ENCODE data around the gene REXO5.

The REXO5 gene

DNA sequence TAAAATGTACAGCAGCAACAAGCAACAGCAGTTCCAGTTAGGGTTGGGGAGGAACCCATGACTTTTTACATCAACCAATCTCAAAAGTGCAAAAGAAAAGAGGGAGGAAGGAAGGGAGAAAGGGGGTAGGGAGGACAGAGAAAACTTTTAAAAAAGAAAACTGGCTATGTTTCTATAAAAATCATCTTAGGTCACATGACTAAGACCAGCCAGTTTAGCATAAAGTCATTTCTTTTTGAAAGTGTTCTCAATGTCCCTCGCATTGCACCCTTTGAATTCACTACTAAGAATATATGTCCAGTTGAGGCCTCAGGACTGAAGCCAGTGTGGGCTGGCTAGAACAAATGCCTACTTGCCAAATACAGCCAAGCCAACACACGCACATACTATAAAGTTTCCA is 64.9 kb downstream of the REXO5 start:
- no peak overlapping the region for H3K4me3 Mint-ChIP-seq
- peaks cover 7% of the 10 kb centered on the region for H3K36me3 Mint-ChIP-seq (ENCODE audit: low read depth)
- no peaks in the 10 kb centered on the region for H3K9me3 Mint-ChIP-seq
- no peak for DNase-seq
- TF ChIP-seq, protein P1, sequence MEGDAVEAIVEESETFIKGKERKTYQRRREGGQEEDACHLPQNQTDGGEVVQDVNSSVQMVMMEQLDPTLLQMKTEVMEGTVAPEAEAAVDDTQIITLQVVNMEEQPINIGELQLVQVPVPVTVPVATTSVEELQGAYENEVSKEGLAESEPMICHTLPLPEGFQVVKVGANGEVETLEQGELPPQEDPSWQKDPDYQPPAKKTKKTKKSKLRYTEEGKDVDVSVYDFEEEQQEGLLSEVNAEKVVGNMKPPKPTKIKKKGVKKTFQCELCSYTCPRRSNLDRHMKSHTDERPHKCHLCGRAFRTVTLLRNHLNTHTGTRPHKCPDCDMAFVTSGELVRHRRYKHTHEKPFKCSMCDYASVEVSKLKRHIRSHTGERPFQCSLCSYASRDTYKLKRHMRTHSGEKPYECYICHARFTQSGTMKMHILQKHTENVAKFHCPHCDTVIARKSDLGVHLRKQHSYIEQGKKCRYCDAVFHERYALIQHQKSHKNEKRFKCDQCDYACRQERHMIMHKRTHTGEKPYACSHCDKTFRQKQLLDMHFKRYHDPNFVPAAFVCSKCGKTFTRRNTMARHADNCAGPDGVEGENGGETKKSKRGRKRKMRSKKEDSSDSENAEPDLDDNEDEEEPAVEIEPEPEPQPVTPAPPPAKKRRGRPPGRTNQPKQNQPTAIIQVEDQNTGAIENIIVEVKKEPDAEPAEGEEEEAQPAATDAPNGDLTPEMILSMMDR (IDR thresholded peaks at IDR 0.05) = no peak
- H3K27me3 Mint-ChIP-seq (ENCODE audit: low read depth, poor library complexity) = no peaks in the 10 kb centered on the region
- no peak overlapping the region for H3K27ac Mint-ChIP-seq
- H3K4me1 Mint-ChIP-seq = peaks cover 45% of the 10 kb centered on the region

DNA sequence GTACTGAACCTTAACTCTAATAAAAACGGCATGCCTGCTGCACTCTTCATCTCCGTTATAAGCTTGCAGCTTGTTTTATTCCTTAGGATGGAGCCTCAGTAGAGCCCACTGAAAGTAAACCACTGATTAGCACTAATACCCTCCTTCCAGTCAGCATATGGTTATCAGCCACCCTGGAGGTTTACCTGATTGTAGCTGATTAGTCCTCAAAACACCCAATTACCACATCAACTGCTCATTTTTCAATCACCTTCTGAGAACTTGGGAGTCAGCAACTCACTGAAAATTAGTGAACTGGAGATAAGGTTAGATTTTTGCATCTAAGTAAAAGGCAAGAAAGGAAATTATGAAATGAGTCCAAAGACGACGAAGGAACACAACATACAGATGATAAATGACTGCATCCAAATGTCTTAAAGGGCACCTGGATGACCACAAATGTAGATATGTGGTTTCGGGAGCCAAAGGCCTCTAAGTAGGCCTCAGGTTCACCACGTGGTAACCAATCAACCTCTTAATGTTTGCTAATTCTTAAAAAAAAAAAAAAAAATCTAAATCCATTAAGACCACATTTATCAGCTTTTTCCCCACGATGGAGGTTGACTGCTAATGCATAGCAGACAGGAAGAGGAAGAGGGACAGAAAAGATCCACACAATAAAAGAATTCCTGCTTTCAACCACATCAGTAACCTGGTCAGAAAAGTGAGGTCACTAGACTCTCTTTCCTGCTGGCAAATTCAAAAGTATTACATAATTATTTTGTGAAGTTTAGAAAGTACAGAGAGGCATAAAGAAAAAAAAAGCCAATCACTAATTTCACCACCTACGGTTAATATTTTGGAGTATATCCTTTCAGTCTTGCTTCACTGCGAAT is 65.9 kb downstream of the REXO5 start:
- Mint-ChIP-seq H3K27me3 (ENCODE audit: low read depth, poor library complexity) (no peaks in the 10 kb centered on the region), H3K27ac (no peak overlapping the region), H3K36me3 (ENCODE audit: low read depth) (peaks cover 16% of the 10 kb centered on the region), H3K4me3 (no peak overlapping the region), H3K9me3 (no peaks in the 10 kb centered on the region), H3K4me1 (peaks cover 36% of the 10 kb centered on the region)
- DNase-seq = no peak
- TF ChIP-seq, protein P1 (IDR thresholded peaks at IDR 0.05) = no peak

DNA sequence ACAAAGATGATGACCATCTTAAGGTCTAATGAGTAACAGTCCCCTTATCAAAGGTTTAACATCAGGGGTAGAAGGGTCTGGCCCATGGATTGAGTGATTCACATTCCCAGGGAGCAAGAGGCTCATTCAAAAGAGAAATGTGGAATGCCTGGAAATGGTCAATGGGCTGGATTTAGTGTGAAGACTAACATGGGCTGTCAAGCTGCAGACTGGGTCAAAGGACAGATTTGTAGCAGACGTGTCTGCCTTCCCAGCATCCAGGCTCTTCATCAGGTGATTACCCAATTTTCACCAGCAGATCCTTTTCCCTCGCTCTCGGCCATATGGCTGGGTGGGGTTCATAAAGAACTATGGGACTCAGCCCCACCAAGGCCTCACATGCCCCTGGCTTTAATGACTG is 67.0 kb downstream of the REXO5 start:
- H3K4me1 Mint-ChIP-seq = peaks cover 40% of the 10 kb centered on the region
- H3K27ac Mint-ChIP-seq = no peak overlapping the region
- TF ChIP-seq, protein P1 (IDR thresholded peaks at IDR 0.05) = no peak
- no peaks in the 10 kb centered on the region for H3K9me3 Mint-ChIP-seq
- DNase-seq = no peak
- H3K27me3 Mint-ChIP-seq (ENCODE audit: low read depth, poor library complexity) = no peaks in the 10 kb centered on the region
- no peak overlapping the region for H3K4me3 Mint-ChIP-seq
- H3K36me3 Mint-ChIP-seq (ENCODE audit: low read depth) = peaks cover 16% of the 10 kb centered on the region

DNA sequence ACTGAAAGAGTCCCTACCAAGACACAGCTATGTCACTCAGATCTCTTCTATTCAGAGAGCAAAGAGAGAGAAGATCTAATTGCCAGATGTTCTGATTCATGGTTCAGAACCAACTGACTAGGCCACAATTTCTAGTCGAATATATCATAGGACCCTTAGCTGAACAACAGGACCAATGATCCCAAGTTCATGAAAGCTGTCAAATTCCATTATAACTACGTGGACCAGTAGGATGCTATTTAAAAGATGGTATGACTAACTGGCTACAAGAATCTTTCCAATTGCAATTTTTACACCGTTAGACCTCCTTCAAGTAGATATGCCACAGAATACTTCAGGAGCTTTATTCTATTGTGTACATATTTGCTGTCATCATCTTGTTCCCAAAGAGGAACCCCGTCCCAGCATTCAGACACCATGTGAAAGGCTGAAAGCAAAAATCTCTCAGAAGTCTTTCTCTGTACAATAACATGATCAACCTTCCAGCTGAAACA is 67.8 kb downstream of the REXO5 start:
- H3K36me3 Mint-ChIP-seq (ENCODE audit: low read depth) = peaks cover 16% of the 10 kb centered on the region
- no peak for DNase-seq
- H3K27me3 Mint-ChIP-seq (ENCODE audit: low read depth, poor library complexity) = no peaks in the 10 kb centered on the region
- no peak overlapping the region for H3K27ac Mint-ChIP-seq
- TF ChIP-seq, protein P1 (IDR thresholded peaks at IDR 0.05) = no peak
- H3K4me3 Mint-ChIP-seq = no peak overlapping the region
- peaks cover 48% of the 10 kb centered on the region for H3K4me1 Mint-ChIP-seq
- no peaks in the 10 kb centered on the region for H3K9me3 Mint-ChIP-seq

DNA sequence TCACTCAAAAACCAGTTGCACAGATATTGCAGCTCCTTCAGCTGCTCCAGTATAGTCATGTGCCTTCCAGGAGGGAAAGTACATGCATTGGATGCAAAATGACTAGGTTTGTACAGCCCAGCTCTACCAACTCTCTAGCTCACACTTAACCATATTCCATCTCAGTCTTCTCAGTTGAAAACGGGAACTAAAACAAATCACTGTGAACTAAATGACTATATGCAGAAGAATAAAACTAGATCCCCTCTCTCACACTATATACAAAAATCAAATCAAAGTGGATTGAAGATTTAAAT is 69.0 kb downstream of the REXO5 start:
- TF ChIP-seq, protein P1 (IDR thresholded peaks at IDR 0.05) = no peak
- no peak for DNase-seq
- Mint-ChIP-seq H3K27me3 (ENCODE audit: low read depth, poor library complexity) (no peaks in the 10 kb centered on the region), H3K4me1 (peaks cover 55% of the 10 kb centered on the region), H3K4me3 (no peak overlapping the region), H3K36me3 (ENCODE audit: low read depth) (peaks cover 16% of the 10 kb centered on the region), H3K9me3 (no peaks in the 10 kb centered on the region), H3K27ac (no peak overlapping the region)

DNA sequence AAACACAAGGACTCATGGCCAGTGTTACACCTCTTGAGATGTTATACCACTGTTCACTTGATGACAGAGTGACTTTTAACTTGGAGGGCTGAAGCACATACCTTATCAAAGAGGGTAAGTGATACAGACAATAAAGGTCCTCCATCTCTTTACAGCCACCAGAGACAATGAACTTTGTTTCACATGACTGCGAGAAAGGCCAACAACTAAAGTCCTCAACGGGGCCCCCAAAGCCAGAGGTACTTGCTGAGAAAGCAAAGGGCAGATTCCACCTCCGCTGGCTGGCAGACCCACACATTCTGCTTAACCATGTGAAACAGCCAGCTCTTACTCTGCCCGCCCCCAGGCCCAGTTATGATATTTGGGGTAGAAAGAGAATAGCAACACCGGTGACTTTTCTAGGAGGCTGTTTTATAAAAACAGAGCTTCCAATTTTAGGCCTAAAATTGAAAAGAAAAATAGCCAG is 72.4 kb downstream of the REXO5 start:
- H3K9me3 Mint-ChIP-seq = no peaks in the 10 kb centered on the region
- H3K27me3 Mint-ChIP-seq (ENCODE audit: low read depth, poor library complexity) = no peaks in the 10 kb centered on the region
- H3K4me3 Mint-ChIP-seq = no peak overlapping the region

More for the DNA sequence above, 72.4 kb downstream of the REXO5 start:
- H3K4me1 Mint-ChIP-seq = peaks cover 44% of the 10 kb centered on the region
- DNase-seq = peak; percentile 14
- peak overlapping the region; percentile 94 for H3K27ac Mint-ChIP-seq
- H3K36me3 Mint-ChIP-seq (ENCODE audit: low read depth) = peaks cover 28% of the 10 kb centered on the region
- TF ChIP-seq, protein P1 (IDR thresholded peaks at IDR 0.05) = no peak

Measured in nephron progenitor cell (in vitro differentiated cells).